BJ (cell line): ENCODE results near the gene TSC22D2. TPM values are rescaled to one million over a fixed set of nuclear protein-coding genes. Genes with fewer than 3 reads are reported as not detected.
A peak's percentile ranks its signal among the peaks of the same experiment; 100 is the strongest.

Experiments used
- CTCF ChIA-PET: fragments of 350-600 bp; formaldehyde crosslinking; extraction: SDS; loops from one replicate; lab custom pipeline; 2021; ENCODE audit warnings: antibody characterized with exemption, inconsistent platforms; lab: Yijun Ruan, JAX
- POLR2A ChIA-PET: fragments of 300-600 bp; sonication (Branson Sonifier 250); formaldehyde crosslinking; extraction: SDS; loops from one replicate; lab custom pipeline; 2021; ENCODE audit warnings: antibody characterized with exemption; lab: Charles Lee
- DNase-seq: peaks from one replicate; pipeline ENCODE4 v3.0.0-alpha.2; 2011; ENCODE audit warnings: low read depth
- H3K27me3 ChIP-seq: 2 replicates; pipeline ENCODE4 v1.6.0; 2011; ENCODE audit warnings: low read length; ENCODE audit not compliant: control insufficient read depth, insufficient read depth
- H3K36me3 ChIP-seq: 2 replicates; pipeline ENCODE4 v1.5.1; 2011; ENCODE audit warnings: low read length; ENCODE audit not compliant: control insufficient read depth, insufficient read depth
- H3K4me3 ChIP-seq: 2 replicates; pipeline ENCODE4 v1.5.1; 2011; ENCODE audit warnings: low read depth, mild to moderate bottlenecking, control low read depth, low read length
- CTCF ChIP-seq: IDR thresholded peaks from 2 replicates; pipeline ENCODE4 v1.5.1; 2011; ENCODE audit warnings: low read depth, mild to moderate bottlenecking, control low read depth, inconsistent platforms, low read length, moderate library complexity; ENCODE audit not compliant: insufficient read depth
- polyA plus RNA-seq: library from polyadenylated mRNA; depleted of rRNA; stranded (reverse); fragments of >200 nt; gene quantifications from 2 replicates; pipeline ENCODE4 v1.2.3, GENCODE V29; 2011

Gene TSC22D2
- polyA plus RNA-seq, 1 experiment = 8.4 TPM

DNA sequence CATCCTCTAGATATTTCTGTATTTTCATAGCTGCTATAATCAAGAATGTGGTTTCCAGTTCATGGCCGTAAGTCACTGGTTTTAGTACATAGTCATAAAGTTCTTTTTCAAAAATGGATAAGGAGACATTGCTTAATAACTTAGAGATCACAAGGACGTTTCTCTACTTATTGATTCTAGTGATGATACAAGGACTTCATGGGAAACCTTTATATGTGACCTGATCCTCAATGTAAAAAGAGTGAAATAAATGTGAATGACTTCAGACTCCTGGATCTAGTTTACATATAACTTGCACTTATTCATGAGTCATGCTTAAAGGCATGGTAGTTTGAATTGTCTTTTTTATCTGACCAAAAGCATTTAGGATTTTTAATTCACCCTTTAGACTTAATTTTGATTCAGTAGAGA is 35.2 kb downstream of the TSC22D2 start:
- Histone ChIP-seq H3K36me3 (no peaks in the 10 kb centered on the region), H3K4me3 (no peak overlapping the region), H3K27me3 (no peaks in the 10 kb centered on the region)
- POLR2A ChIA-PET = no interaction called here
- no peak for TF ChIP-seq CTCF
- DNase-seq = peak; percentile 22
- CTCF ChIA-PET = interaction anchor here (0.9 to 1.5 kb wide), 2 partner anchors 9 to 216 kb away, joined by 3 read pairs; no protein-coding TSS in a partner anchor

DNA sequence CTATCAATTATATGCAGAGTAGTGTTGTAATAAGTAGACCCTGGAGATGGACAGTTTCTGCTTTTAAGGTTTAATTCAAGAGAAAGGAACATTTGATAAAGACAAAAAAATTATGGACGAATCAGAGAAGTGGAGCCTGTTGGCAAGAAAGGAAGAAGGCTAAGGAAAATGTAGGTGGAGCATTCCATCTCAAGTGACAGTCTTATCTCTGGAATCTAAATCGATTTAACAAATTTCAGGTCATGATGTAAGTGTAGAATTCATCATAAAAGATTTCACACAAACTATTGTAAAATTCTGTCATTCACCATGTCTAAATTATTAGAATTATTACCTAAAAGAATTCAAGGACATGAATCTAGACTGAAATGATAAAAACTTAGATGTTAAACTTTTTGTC is 36.3 kb downstream of the TSC22D2 start:
- ChIA-PET CTCF (interaction anchor here (0.9 kb wide), 1 partner anchor 217 kb away, joined by 3 read pairs; no protein-coding TSS in a partner anchor), POLR2A (no interaction called here)
- Histone ChIP-seq H3K27me3 (no peaks in the 10 kb centered on the region), H3K36me3 (no peaks in the 10 kb centered on the region), H3K4me3 (no peak overlapping the region)
- no peak for DNase-seq
- TF ChIP-seq CTCF = no peak

- CTCF ChIA-PET = no interaction called here
- TF ChIP-seq CTCF = no peak
- POLR2A ChIA-PET = no interaction called here
- Histone ChIP-seq H3K4me3 (no peak overlapping the region), H3K36me3 (no peaks in the 10 kb centered on the region), H3K27me3 (no peaks in the 10 kb centered on the region)
- no peak for DNase-seq
These were observed 38.4 kb downstream of the TSC22D2 start for GRCh38 chr3:150446470-150446977.

DNA sequence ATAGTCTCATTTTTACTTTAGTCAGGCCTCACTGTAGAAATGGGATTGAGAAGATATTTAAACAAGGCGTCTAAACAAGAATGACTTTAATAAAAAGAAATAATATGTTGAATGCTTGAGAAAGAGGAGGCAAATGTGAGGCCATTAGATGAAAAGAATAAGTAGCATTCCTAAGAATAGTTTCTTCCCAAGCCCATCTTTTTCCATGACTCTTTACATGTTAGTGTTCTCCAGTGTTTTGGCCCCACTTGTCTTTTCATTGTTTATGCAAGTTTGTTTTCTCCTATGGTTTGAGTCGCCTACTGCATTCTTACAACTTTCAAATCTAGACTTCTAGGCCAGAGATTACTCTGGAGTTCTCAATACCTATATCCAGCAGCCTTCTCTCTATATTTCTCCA is 39.0 kb downstream of the TSC22D2 start:
- ChIA-PET POLR2A (no interaction called here), CTCF (no interaction called here)
- Histone ChIP-seq H3K36me3 (no peaks in the 10 kb centered on the region), H3K4me3 (no peak overlapping the region), H3K27me3 (no peaks in the 10 kb centered on the region)
- no peak for TF ChIP-seq CTCF
- no peak for DNase-seq

DNA sequence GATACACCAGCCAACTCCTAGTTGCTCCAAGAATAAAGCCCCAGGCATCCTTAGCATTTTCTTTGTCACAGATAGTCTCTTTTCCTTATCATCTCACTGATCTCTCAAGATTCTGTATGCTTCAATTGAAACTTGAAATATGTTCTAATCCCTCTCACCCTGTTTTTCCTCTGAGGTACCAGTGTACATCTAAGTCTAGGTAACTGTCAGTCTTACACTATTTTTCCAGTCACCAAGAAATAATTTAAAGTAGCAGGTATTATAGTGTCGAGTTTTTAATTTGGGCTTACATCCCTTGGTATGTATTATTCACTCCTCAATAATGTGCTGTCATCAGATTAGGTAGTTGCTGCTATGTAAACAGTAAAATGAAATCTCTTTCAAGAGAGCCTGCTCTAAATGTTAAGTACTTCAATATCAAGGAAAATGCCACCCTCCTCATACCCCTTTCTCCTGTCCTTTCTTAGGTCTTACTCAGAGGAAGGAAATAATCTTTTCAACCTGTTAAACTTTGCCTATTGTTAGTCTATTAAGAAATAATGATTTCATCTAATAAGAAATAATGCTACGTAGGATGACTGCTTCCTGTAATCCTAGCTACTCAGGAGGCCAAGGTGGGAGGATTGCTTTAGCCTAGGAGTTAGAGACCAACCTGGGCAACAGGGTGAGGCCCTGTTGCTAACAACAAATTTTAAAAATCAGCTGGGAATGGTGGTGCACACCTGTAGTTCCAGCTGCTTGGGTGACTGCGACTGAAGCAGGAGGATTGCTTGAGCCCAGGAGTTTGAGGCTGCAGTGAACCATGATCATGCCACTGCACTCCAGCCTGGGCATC is 39.8 kb downstream of the TSC22D2 start:
- Histone ChIP-seq H3K4me3 (no peak overlapping the region), H3K27me3 (no peaks in the 10 kb centered on the region), H3K36me3 (no peaks in the 10 kb centered on the region)
- DNase-seq = no peak
- CTCF ChIA-PET = no interaction called here
- POLR2A ChIA-PET = no interaction called here
- no peak for TF ChIP-seq CTCF
